DMS 273 (cell line): ENCODE results near the gene PTTG1IP.

Experiments used
- DNase-seq: peaks from one replicate; lab custom pipeline; 2025; ENCODE audit not compliant: unreplicated experiment; lab: John Stamatoyannopoulos, UW

PTTG1IP gene

GRCh38 chr21:44803651-44804050 is 69.8 kb downstream of the PTTG1IP start:
- DNase-seq = no peak

GRCh38 chr21:44802396-44803153 is 70.9 kb downstream of the PTTG1IP start:
- peak; percentile 54 for DNase-seq

GRCh38 chr21:44801468-44802395 is 71.8 kb downstream of the PTTG1IP start, which contains the start of gene UBE2G2:
Gene UBE2G2 (minus strand): TSS chr21:44801820. CDS start chr21:44801748, 72 bp downstream.
- DNase-seq = peak; percentile 92

GRCh38 chr21:44800971-44801467 is 72.5 kb downstream of the PTTG1IP start:
- DNase-seq = peak; percentile 69

GRCh38 chr21:44800103-44800502 is 73.4 kb downstream of the PTTG1IP start:
- no peak for DNase-seq

- no peak for DNase-seq
Observed at GRCh38 chr21:44799646-44800045, 73.8 kb downstream of the PTTG1IP start.
